Regular cardiac myocyte (primary cell): ENCODE data around the gene USP30. TPM values are rescaled to one million over a fixed set of nuclear protein-coding genes. Genes with fewer than 3 reads are reported as not detected.

Source experiments
- total RNA-seq: library from RNA; depleted of rRNA; stranded (reverse); fragments of >200 nt; gene quantifications from 2 replicates; pipeline ENCODE4 v1.2.3, GENCODE V29; 2014

Gene USP30
- total RNA-seq: 4.0 and 5.9 TPM in 2 replicates

DNA sequence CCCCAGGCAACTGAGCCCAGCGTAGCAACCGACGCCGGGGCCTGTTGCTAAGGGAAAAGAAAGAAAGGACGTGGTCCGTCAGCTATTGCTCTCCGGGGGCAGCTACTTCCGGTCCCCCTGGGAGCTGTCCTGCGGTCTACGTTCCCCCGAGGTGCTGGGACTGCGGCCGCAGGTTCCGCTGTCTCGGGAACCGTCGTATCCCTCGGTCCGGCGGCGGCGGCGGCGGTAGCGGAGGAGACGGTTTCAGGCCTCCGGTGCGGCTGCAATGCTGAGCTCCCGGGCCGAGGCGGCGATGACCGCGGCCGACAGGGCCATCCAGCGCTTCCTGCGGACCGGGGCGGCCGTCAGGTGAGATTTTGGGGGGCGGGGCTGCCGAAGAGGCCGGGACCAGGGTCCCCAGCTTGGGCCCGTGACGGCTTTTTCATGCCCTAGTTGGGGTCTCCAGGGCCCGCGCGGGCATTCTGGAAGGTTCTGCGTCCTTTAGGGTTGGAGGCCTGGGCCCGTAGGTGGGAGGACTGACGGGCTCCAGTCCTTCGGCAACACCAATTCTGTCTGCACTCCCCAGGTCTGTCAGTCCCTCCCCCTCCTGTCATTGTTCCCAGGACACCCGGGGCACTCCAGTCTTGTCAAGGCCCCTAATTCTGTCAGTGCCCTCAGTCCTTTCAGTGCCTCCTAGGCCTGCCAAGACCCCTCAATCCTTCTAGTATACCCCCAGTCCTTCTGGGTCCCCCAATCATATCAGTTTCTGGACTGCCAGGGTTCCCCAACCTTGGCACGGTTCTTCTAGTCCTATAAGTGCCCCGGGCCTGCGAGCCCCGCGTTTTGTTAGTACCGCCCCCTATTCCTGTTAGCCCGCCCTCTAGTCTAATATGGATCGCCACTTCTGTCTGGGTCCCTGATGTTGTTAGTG is at the start of gene USP30:
Gene USP30 (plus strand): TSS at position 163 of the 910 bp plus-strand sequence. CDS start 103 bp downstream, at position 266.

DNA sequence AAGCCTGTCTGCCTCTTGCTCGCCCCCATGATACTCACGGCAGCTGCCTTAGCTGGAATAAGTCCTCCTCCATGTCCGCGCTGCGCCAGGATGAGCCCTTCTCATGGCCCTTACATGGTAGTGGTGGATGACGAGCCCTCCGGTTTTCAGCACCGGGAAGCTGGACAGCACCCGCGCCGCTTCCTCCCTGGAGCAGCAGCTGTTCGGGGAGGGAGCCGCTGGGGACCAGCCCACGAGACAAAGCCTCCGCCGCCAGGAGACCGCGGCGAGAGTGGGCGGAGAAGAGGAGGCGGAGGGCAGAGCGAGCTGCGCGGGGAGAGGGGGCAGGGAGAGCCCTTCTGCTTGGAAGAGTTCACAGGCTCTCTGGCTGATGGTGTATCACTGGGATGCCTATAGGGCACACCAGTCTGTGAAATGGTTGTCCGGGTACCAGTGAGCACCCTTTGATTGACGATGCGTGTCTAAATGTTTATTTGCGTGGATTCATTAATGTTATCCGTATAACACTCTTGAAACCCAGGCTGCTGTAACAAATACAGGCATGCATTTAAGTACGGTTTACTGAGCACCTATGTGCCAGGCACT is 31.5 kb upstream of the USP30 start, which contains the start of gene SVOP:
Gene SVOP (minus strand): TSS at position 273 of the 585 bp plus-strand sequence. CDS start 200 bp downstream, at position 73.

DNA sequence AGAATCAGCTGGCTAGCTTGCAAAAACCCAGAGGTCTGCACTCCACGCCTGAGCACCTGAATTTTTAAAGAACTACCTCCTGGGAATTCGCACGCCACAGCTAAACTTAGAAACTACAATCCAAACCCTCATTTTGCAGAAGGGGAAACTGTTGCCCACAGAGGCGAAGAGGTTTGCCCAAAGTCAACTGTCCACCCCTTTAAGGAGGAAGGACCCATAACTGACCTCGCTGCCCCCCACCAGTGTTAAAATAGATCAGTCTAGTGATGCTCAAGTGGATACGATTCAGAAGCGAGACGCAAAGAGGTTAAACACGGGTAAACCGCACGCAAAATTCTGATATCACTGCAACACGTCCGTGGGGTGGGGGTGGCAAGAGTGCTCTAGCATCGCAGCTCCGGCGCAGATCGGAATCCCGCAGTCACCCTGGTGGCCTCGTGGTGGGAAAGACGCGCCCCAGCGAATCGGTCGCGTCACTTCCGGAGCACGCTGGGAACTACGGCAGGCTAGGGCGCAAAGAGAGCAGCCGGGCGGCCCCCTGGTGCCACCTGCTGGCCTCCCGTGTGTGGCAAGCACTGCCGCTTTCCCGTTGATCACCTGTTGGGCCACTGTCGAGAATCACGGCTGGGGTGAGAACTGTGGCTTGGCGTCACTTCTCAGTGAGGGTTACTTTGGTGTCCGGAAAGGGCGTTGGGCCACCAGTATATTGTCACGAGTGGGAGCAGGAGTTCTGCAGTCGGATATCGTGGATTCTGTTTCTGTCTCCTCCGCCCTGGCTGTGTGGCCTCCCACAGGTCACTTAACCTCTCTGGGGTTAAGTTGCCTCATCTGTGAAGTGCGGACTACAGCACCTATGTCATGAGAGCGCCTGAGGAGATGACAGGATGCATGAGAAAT is 40.9 kb downstream of the USP30 start, which contains the start of gene ALKBH2:
Gene ALKBH2 (minus strand): TSS at position 451 of the 897 bp plus-strand sequence. CDS start 686 bp downstream, outside the sequence.

DNA sequence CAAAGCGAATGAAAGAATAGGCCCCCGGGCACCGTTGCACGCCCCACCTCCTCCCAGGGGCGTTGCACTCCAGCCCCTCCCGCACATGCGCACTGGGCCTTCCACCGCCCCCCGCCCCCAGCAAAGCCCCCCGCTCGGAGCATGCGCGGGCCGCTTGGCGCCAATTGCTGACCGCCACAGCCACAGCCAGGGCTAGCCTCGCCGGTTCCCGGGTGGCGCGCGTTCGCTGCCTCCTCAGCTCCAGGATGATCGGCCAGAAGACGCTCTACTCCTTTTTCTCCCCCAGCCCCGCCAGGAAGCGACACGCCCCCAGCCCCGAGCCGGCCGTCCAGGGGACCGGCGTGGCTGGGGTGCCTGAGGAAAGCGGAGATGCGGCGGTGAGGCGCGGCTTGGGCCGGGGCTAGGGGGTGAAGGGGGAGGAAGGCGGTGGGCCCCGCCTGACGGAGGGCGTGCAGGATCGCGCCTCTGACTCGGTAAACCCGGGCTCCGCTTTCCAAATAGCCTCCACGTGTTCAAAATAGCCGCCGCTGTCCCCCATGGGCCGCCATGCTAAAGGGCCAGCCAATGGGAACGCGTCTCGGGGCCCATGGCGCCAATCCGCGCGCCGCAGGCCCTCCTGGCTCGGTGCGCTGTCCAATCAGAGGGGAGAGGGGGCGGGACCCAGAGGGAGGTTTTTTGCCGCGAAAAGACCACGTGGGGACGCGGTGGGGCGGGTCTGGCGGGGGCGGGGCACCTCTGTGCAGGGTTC is 45.2 kb downstream of the USP30 start, which contains the start of gene UNG:
Gene UNG (plus strand): TSS at position 163 of the 748 bp plus-strand sequence. CDS start 83 bp downstream, at position 246.

GRCh38 chr12:109115758-109116610 is 63.6 kb downstream of the USP30 start, which contains the start of gene ACACB:
TSS of gene ACACB (plus strand) at chr12:109116587. CDS start at chr12:109139406, 22,819 bp downstream.

Other genes with a start within 250 kb of the USP30 start
- 31.2 and 40.9 TPM in 2 replicates for gene SSH1, start 195.0 kb upstream of the USP30 start, total RNA-seq
- not detected in 2 replicates for gene DAO, start 172.5 kb upstream of the USP30 start, total RNA-seq
- gene SVOP, start 31.5 kb upstream of the USP30 start, total RNA-seq: under 0.01 TPM in 1 of 2 replicates, not detected in the other
- gene ALKBH2, start 40.9 kb downstream of the USP30 start, total RNA-seq: 20.3 and 23.0 TPM in 2 replicates
- gene UNG, start 45.0 kb downstream of the USP30 start, total RNA-seq: 23.1 and 24.5 TPM in 2 replicates
- 2.3 and 3.9 TPM in 2 replicates for gene ACACB, start 64.0 kb downstream of the USP30 start, total RNA-seq